Peyer's patch (tissue), 4 donors: ENCODE measurements around the gene MGLL. TPM values are rescaled to one million over a fixed set of nuclear protein-coding genes. Genes with fewer than 3 reads are reported as not detected.

Experiments
- DNase-seq, 3 donors: peaks; one replicate each; pipeline ENCODE4 v3.0.0-alpha.2; 2017 to 2019
- H3K27ac ChIP-seq, 4 donors: fragments of 200-600 bp; sonication (generic); one replicate each; pipeline ENCODE4 v1.5.1; 2016 to 2019
- H3K27me3 ChIP-seq, 2 donors: fragments of 200-600 bp; sonication (generic); one replicate each; pipeline ENCODE4 v1.5.1; 2019
- H3K36me3 ChIP-seq, 3 donors: fragments of 200-600 bp; sonication (generic); one replicate each; pipeline ENCODE4 v1.5.1; 2016 to 2019
- H3K4me1 ChIP-seq, 4 donors: fragments of 200-600 bp; sonication (generic); one replicate each; pipeline ENCODE4 v1.5.1; 2016 to 2019
- H3K4me3 ChIP-seq, 4 donors: fragments of 200-600 bp; sonication (generic); 1 replicate in 3 of 4; 2 replicates in 1 of 4; pipeline ENCODE4 v1.5.1; 2016 to 2019; ENCODE audit warnings: mild to moderate bottlenecking in 1 of 4
- H3K9me3 ChIP-seq, 4 donors: fragments of 200-600 bp; sonication (generic); one replicate each; pipeline ENCODE4 v1.5.1; 2016 to 2019; ENCODE audit warnings: mild to moderate bottlenecking in 1 of 4
- CTCF ChIP-seq, 6 experiments: fragments of 450-650 bp in 4 of 6; fragments of 200-600 bp in 2 of 6; sonication (generic) in 1 of 6; IDR thresholded peaks; one replicate each; pipeline ENCODE4 v1.5.1; 2017 to 2019; ENCODE audit warnings: antibody characterized with exemption in 6 of 6, mild to moderate bottlenecking in 3 of 6, moderate library complexity in 1 of 6
- POLR2A ChIP-seq, 2 donors: fragments of 450-650 bp; IDR thresholded peaks; one replicate each; pipeline ENCODE4 v1.5.1; 2017; ENCODE audit warnings: antibody characterized with exemption in 2 of 2, mild to moderate bottlenecking in 2 of 2, moderate library complexity in 2 of 2
- total RNA-seq, 4 donors: library from RNA; depleted of rRNA; stranded (reverse); fragments of >200 nt; gene quantifications; one replicate each; pipeline ENCODE4 v1.1.0, GENCODE V29; 2016

The MGLL gene
- total RNA-seq, 4 donors from 2014 or later = 56.1 to 180 (median 143) TPM

GRCh38 chr3:127768346-127769008 is 53.8 kb downstream of the MGLL start:
- peaks cover 0 to 10% (median 2%) of the 10 kb centered on the region in 4 donors for H3K4me1 ChIP-seq
- no peaks in the 10 kb centered on the region for H3K36me3 ChIP-seq
- TF ChIP-seq POLR2A (IDR thresholded peaks at IDR 0.05) = no peak
- TF ChIP-seq CTCF (IDR thresholded peaks at IDR 0.05) = no peak
- peak overlapping the region in 3 of 4 donors; percentile 9 to 71 (median 49) for H3K27ac ChIP-seq
- no peak for DNase-seq
- H3K9me3 ChIP-seq = peaks cover 0 to 7% (median 0%) of the 10 kb centered on the region in 4 donors
- H3K27me3 ChIP-seq = no peaks in the 10 kb centered on the region
- H3K4me3 ChIP-seq = no peak overlapping the region

GRCh38 chr3:127767126-127767525 is 55.2 kb downstream of the MGLL start:
- Histone ChIP-seq H3K4me3 (no peak overlapping the region), H3K36me3 (no peaks in the 10 kb centered on the region), H3K27me3 (no peaks in the 10 kb centered on the region), H3K4me1 (peaks cover 0 to 23% (median 2%) of the 10 kb centered on the region in 4 donors), H3K9me3 (peaks cover 0 to 7% (median 0%) of the 10 kb centered on the region in 4 donors), H3K27ac (peak overlapping the region in 2 of 4 donors; percentile 49 to 50)
- DNase-seq = no peak
- TF ChIP-seq POLR2A (IDR thresholded peaks at IDR 0.05) = no peak

GRCh38 chr3:127765735-127766134 is 56.6 kb downstream of the MGLL start:
- Histone ChIP-seq H3K4me1 (peaks cover 0 to 34% (median 2%) of the 10 kb centered on the region in 4 donors), H3K9me3 (peaks cover 0 to 7% (median 0%) of the 10 kb centered on the region in 4 donors), H3K36me3 (no peaks in the 10 kb centered on the region), H3K4me3 (no peak overlapping the region), H3K27me3 (no peaks in the 10 kb centered on the region), H3K27ac (no peak overlapping the region)
- DNase-seq = peak in 1 of 3 donors; percentile 5
- TF ChIP-seq POLR2A (IDR thresholded peaks at IDR 0.05) (no peak), CTCF (IDR thresholded peaks at IDR 0.05) (no peak)

- H3K4me1 ChIP-seq = peaks cover 0 to 34% (median 2%) of the 10 kb centered on the region in 4 donors
- DNase-seq = no peak
- TF ChIP-seq POLR2A (IDR thresholded peaks at IDR 0.05) (no peak), CTCF (IDR thresholded peaks at IDR 0.05) (no peak)
- no peak overlapping the region for H3K4me3 ChIP-seq
- H3K36me3 ChIP-seq = no peaks in the 10 kb centered on the region
- H3K9me3 ChIP-seq = peaks cover 0 to 7% (median 0%) of the 10 kb centered on the region in 4 donors
- no peak overlapping the region for H3K27ac ChIP-seq
- H3K27me3 ChIP-seq = no peaks in the 10 kb centered on the region
These were observed 57.4 kb downstream of the MGLL start for GRCh38 chr3:127764841-127765362.

GRCh38 chr3:127764301-127764700 is 58.0 kb downstream of the MGLL start:
- TF ChIP-seq CTCF (IDR thresholded peaks at IDR 0.05) (no peak), POLR2A (IDR thresholded peaks at IDR 0.05) (no peak)
- peak in 1 of 3 donors; percentile 13 for DNase-seq
- H3K27me3 ChIP-seq = no peaks in the 10 kb centered on the region
- H3K36me3 ChIP-seq = no peaks in the 10 kb centered on the region
- H3K4me1 ChIP-seq = peaks cover 0 to 34% (median 2%) of the 10 kb centered on the region in 4 donors
- no peak overlapping the region for H3K27ac ChIP-seq
- no peak overlapping the region for H3K4me3 ChIP-seq
- peaks cover 0 to 7% (median 0%) of the 10 kb centered on the region in 4 donors for H3K9me3 ChIP-seq

- no peak overlapping the region for H3K27ac ChIP-seq
- H3K4me3 ChIP-seq = no peak overlapping the region
- peaks cover 0 to 7% (median 0%) of the 10 kb centered on the region in 4 donors for H3K9me3 ChIP-seq
- no peaks in the 10 kb centered on the region for H3K27me3 ChIP-seq
- H3K4me1 ChIP-seq = peaks cover 0 to 34% (median 2%) of the 10 kb centered on the region in 4 donors
- TF ChIP-seq CTCF (IDR thresholded peaks at IDR 0.05) (no peak), POLR2A (IDR thresholded peaks at IDR 0.05) (no peak)
- no peaks in the 10 kb centered on the region for H3K36me3 ChIP-seq
- peak in 1 of 3 donors; percentile 31 for DNase-seq
These were observed 58.5 kb downstream of the MGLL start for GRCh38 chr3:127763816-127764215.
